ENCODE results near the gene CIC.

The CIC gene

GRCh38 chr19:42278452-42279154, 9.6 kb downstream of the CIC start:
- DNase-seq, result no peak

- no peak for DNase-seq
Measured at GRCh38 chr19:42279155-42279901, 10.3 kb downstream of the CIC start.

- peak; percentile 90 for DNase-seq
Measured at GRCh38 chr19:42279902-42280814, 11.1 kb downstream of the CIC start.

- DNase-seq, result peak; percentile 38
Measured at GRCh38 chr19:42280815-42281145, 11.7 kb downstream of the CIC start.

DNA sequence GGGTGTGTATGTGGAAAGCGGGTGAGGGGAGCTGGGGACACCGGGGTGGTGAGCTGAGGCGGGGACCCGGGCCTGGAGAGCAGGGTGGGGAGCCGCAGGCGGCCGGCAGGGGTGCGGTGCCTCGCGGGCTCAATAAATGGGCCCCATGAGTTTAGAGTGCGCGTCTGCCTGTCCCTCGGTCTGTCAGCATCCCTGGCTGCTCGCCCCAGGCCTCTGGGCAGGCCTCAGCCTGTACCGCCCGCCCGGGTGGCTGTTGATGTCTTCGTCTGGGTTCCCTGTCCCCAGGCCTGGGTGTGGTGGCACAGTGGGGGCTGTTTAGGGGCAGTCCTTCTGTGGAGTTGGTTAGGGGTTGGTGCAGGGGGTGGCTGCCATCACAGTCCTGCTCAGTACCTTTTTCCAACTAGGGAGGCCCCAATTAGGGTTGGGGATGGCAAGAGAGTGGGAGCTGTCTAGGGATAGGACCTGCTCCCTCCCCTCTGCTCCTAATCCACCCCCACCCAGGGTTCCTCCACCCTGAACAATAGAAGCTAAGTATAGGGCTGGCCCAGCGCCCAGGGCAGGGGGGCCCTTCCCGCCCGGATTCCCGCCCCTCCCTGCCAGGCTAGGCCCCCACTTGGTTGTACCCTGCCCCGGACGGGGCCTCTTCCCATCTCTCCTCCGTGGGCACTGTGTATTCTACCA, 12.2 kb downstream of the CIC start:
- peak; percentile 27 for DNase-seq

DNA sequence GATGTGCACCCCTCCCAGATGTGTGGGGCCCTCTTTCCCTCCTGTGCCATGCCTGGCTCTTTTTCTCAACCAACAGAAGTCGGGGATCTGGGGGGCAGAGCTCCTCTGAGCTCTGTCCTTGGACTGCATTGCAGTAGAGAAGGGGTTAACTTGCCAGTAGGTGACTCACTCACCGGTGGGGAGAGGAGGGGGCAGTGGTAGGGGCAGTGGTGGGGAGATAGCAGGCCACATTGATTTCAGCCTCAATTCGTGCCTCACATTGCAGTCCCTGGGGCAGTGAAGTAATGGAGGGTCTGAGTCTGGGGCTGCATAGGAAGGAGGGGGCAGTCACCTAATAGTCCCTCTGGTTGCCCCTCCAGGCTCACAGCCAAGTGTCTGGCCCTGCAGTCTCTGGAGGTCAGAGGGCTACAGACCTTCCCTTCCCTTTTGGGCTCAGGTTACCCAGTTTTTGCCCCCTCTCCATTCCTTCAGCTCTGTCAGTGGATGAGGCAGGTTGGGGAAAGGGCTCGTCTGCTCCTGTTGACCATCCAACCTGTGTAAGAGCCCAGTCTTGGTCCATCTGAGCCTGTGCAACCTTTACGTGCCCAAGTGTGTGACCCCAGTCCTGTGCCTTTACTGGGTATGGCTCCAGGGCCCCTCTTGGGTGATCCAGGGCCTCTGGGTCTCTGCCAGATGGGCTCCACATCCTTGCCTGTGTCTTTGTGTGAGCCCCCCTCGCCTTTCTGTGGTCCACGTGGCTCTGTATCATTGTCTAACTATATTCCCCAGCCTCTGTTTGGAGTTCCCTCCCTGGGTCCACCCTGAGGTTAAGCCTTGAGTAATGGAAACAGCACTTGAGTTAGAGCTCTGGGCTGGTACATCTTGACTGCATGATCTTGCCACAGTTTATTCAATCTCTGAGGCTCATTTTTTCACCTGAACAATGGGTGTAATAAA, 13.0 kb downstream of the CIC start:
- DNase-seq, result peak; percentile 17

GRCh38 chr19:42282819-42283187, 13.8 kb downstream of the CIC start:
- DNase-seq, result no peak

GRCh38 chr19:42283188-42284065, 14.4 kb downstream of the CIC start:
- peak; percentile 93 for DNase-seq

DNA sequence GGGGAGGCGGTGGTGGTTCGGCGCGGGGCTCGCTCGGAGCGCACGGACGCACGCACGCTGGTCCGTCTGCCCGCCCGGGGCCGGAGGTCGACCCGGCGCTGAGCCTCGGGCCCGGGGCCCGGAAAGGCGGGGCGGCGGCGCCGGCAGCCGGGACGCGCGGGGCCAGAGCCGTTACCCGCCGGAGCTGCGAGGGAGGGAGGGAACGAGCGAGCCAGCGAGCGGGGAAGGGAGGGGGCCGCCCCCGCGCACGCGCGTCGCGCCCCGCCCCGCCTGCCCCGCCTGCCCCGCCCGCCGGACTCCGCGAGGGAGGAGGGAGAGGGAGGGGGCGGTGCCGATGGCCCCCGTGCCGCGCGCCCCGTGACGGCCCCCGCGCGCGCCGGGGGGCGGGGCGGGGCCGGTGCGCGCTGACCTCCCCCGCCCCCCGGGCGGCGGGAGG, 15.0 kb downstream of the CIC start:
- peak; percentile 85 for DNase-seq

- DNase-seq, result no peak
Measured at GRCh38 chr19:42284591-42285341, 15.7 kb downstream of the CIC start.

- DNase-seq, result no peak
Measured at GRCh38 chr19:42285541-42285941, 16.5 kb downstream of the CIC start.

DNA sequence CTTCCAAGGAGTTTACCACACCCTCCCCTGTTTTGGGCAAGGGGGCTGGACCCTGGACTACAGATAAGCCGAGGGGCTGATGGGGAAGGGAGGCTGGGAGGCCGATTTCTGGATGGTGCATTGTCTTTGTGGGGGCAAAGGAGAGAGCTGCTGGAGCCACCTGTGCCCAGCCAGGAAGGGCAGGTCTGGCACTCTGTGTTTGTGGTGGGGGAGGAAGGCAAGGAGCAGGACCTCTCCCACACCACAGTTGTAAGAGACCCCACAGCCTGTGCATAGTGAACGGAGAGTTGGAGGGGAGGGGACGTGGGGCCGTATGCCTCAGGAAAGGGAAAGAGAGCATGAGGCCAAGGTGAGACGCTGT, 16.9 kb downstream of the CIC start:
- DNase-seq, result no peak

DNA sequence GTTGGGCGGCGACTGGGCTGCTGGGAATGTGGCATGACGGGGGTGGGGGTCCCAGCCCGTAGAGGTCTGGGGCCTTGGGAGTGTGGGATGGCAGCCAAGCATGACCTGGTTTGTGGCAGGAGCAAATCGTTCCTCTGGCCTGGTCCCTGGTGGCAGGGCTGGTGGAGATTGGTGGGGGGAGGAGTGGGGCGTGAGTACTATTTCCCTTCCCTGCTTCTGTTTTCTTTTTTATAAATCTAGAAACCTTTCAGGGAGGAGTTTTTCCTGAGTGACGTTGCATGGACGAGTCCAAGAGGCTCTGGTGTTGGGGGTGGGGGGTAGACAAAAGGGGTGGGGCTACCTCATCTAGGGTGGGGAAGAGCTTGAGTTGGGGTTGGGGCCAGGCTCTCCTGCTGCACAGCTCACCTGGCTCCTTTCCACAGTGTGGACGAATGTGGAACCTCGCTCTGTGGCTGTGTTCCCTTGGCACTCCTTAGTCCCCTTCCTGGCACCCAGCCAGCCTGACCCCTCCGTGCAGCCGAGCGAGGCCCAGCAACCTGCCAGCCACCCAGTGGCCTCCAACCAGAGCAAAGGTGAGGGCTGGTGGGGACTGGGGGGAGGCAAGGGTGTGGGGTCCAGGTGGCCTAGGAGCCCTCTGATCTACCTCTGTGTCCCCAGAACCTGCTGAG, 17.4 kb downstream of the CIC start:
- DNase-seq, result no peak

GRCh38 chr19:42287017-42287826, 18.2 kb downstream of the CIC start:
- DNase-seq, result no peak

GRCh38 chr19:42287827-42288107, 18.7 kb downstream of the CIC start:
- DNase-seq, result no peak

GRCh38 chr19:42288387-42288786, 19.3 kb downstream of the CIC start:
- DNase-seq, result no peak

DNA sequence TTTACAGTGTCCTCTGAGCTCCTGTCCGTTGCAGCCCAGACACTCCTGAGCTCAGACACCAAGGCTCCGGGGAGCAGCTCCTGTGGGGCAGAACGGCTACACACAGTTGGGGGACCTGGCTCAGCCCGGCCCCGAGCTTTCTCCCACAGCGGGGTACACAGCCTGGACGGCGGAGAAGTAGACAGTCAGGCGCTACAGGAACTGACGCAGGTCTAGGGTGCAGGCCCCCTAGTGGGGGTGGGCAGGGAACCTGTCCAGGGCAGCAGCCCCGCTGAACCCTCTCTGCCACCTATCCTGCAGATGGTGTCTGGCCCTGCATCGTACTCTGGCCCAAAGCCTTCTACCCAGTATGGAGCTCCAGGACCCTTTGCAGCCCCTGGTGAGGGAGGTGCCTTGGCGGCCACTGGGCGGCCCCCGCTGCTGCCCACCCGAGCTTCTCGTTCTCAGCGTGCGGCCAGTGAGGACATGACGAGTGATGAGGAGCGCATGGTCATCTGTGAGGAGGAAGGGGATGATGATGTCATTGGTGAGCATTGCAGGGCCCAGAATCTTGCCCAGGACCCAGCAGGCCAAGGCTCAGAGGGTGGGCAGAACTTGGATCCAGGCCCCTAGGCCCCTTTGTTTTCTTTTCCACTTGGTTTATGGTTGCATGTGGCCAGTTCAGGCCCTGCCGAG, 20.0 kb downstream of the CIC start:
- DNase-seq, result no peak

DNA sequence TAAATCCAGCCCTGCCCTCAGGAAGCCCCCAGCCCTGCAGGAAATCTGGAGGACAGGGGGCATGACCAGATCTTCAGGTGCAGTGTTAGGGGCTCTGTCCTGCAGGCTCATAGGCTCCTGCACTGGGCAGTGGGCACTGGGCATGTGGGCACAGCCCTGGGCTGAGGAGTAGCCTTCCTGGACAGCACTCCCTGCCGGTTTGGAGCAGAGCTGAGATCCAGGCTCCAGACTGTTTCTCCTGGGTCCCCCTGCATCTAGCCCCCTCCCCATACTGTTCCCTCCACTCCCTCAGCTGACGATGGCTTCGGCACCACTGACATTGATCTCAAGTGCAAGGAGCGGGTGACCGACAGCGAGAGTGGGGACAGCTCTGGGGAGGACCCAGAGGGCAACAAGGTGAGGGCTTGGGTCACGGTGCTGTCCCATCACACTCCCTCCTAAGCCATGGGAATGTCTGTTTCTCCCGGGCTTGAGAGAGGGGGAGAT, 20.5 kb downstream of the CIC start:
- DNase-seq, result no peak

Measured in HCEC 1CT (cell line).